Measurements from ENCODE around the gene PTX4. TPM values are rescaled to one million over a fixed set of nuclear protein-coding genes. Genes with fewer than 3 reads are reported as not detected.

PTX4 gene
- total RNA-seq, 1 donor from 2014 or later, result 2.2 TPM

- Mint-ChIP-seq H3K27ac (ENCODE audit: unreplicated experiment) (no peak overlapping the region), H3K27me3 (ENCODE audit: unreplicated experiment) (peaks cover 3% of the 10 kb centered on the region), H3K4me3 (ENCODE audit: unreplicated experiment) (no peak overlapping the region), H3K36me3 (ENCODE audit: unreplicated experiment) (no peaks in the 10 kb centered on the region), H3K4me1 (ENCODE audit: low read depth, unreplicated experiment) (no peaks in the 10 kb centered on the region), H3K9me3 (ENCODE audit: unreplicated experiment) (peaks cover 4% of the 10 kb centered on the region)
- TF ChIP-seq, protein P1, sequence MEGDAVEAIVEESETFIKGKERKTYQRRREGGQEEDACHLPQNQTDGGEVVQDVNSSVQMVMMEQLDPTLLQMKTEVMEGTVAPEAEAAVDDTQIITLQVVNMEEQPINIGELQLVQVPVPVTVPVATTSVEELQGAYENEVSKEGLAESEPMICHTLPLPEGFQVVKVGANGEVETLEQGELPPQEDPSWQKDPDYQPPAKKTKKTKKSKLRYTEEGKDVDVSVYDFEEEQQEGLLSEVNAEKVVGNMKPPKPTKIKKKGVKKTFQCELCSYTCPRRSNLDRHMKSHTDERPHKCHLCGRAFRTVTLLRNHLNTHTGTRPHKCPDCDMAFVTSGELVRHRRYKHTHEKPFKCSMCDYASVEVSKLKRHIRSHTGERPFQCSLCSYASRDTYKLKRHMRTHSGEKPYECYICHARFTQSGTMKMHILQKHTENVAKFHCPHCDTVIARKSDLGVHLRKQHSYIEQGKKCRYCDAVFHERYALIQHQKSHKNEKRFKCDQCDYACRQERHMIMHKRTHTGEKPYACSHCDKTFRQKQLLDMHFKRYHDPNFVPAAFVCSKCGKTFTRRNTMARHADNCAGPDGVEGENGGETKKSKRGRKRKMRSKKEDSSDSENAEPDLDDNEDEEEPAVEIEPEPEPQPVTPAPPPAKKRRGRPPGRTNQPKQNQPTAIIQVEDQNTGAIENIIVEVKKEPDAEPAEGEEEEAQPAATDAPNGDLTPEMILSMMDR (IDR thresholded peaks at IDR 0.05; ENCODE audit: partially characterized antibody, unreplicated experiment), result no peak
- DNase-seq, result no peak
These were observed 22.7 kb downstream of the PTX4 start for GRCh38 chr16:1466054-1466453.

- H3K27ac Mint-ChIP-seq (ENCODE audit: unreplicated experiment), result no peak overlapping the region
- no peak overlapping the region for H3K4me3 Mint-ChIP-seq (ENCODE audit: unreplicated experiment)
- H3K4me1 Mint-ChIP-seq (ENCODE audit: low read depth, unreplicated experiment), result no peaks in the 10 kb centered on the region
- TF ChIP-seq, protein P1 (IDR thresholded peaks at IDR 0.05; ENCODE audit: partially characterized antibody, unreplicated experiment), result no peak
- DNase-seq, result no peak
- peaks cover 4% of the 10 kb centered on the region for H3K9me3 Mint-ChIP-seq (ENCODE audit: unreplicated experiment)
- H3K27me3 Mint-ChIP-seq (ENCODE audit: unreplicated experiment), result peaks cover 3% of the 10 kb centered on the region
- no peaks in the 10 kb centered on the region for H3K36me3 Mint-ChIP-seq (ENCODE audit: unreplicated experiment)
These were observed 23.2 kb downstream of the PTX4 start for GRCh38 chr16:1465567-1465915.

- Mint-ChIP-seq H3K4me1 (ENCODE audit: low read depth, unreplicated experiment) (no peaks in the 10 kb centered on the region), H3K4me3 (ENCODE audit: unreplicated experiment) (no peak overlapping the region), H3K36me3 (ENCODE audit: unreplicated experiment) (no peaks in the 10 kb centered on the region), H3K27me3 (ENCODE audit: unreplicated experiment) (peaks cover 3% of the 10 kb centered on the region), H3K27ac (ENCODE audit: unreplicated experiment) (no peak overlapping the region), H3K9me3 (ENCODE audit: unreplicated experiment) (peaks cover 4% of the 10 kb centered on the region)
- DNase-seq, result no peak
- TF ChIP-seq, protein P1 (IDR thresholded peaks at IDR 0.05; ENCODE audit: partially characterized antibody, unreplicated experiment), result no peak
These were observed 23.7 kb downstream of the PTX4 start for GRCh38 chr16:1464894-1465566.

DNA sequence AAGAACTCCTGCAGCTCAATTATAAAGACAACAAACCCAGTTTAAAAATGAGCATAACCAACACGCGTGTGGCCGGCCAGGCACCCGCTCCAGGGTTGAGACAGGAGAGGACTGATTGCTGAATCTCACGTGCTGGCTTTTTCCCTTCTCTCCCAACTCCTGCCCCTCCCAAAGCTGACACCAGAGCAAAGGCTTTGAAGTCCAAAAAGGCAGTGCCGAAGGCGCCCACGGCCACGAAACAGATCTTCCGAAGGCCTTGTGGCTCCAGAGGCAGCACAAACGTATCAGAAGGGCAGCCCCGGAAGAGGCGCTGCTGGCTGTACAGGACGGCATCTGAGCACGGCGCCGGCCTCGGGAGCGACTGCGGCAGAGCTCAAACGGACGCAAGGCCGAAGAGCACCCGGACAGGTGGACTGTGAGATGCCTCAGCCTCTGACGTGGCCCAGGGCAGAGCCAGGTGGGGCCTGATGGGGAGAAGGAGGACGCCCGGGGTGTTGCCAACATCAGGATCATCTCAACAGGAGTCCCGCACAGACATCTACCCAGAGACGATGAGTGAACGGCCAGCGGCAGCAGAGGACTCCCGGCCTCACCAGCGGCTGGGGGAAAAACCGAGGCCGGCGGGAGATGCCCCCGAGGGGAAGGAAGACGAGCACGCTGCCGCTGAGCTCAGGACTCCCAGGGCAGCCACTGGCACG, 24.4 kb downstream of the PTX4 start:
- Mint-ChIP-seq H3K4me3 (ENCODE audit: unreplicated experiment) (no peak overlapping the region), H3K36me3 (ENCODE audit: unreplicated experiment) (no peaks in the 10 kb centered on the region), H3K27me3 (ENCODE audit: unreplicated experiment) (peaks cover 3% of the 10 kb centered on the region), H3K4me1 (ENCODE audit: low read depth, unreplicated experiment) (no peaks in the 10 kb centered on the region), H3K27ac (ENCODE audit: unreplicated experiment) (no peak overlapping the region), H3K9me3 (ENCODE audit: unreplicated experiment) (peaks cover 3% of the 10 kb centered on the region)
- no peak for DNase-seq
- TF ChIP-seq, protein P1 (IDR thresholded peaks at IDR 0.05; ENCODE audit: partially characterized antibody, unreplicated experiment), result no peak

- no peaks in the 10 kb centered on the region for H3K36me3 Mint-ChIP-seq (ENCODE audit: unreplicated experiment)
- H3K4me1 Mint-ChIP-seq (ENCODE audit: low read depth, unreplicated experiment), result no peaks in the 10 kb centered on the region
- H3K4me3 Mint-ChIP-seq (ENCODE audit: unreplicated experiment), result no peak overlapping the region
- peaks cover 6% of the 10 kb centered on the region for H3K27me3 Mint-ChIP-seq (ENCODE audit: unreplicated experiment)
- H3K9me3 Mint-ChIP-seq (ENCODE audit: unreplicated experiment), result no peaks in the 10 kb centered on the region
- TF ChIP-seq, protein P1 (IDR thresholded peaks at IDR 0.05; ENCODE audit: partially characterized antibody, unreplicated experiment), result no peak
- no peak for DNase-seq
- no peak overlapping the region for H3K27ac Mint-ChIP-seq (ENCODE audit: unreplicated experiment)
These were observed 27.6 kb downstream of the PTX4 start for GRCh38 chr16:1461146-1461545.
